IMR-90 (cell line): ENCODE data around the gene ST3GAL3. TPM values are rescaled to one million over a fixed set of nuclear protein-coding genes. Genes with fewer than 3 reads are reported as not detected.

Source experiments
- ATAC-seq: fragments of 200-7000 bp; cut with Tn5 transposase; 2 replicates; pipeline ENCODE4 v1.9.1; 2020; ENCODE audit warnings: low read depth, mild to moderate bottlenecking, moderate library complexity
- BruUV-seq: library from RNA; stranded (reverse); fragments of 400-500 nt; replicated peaks from 2 replicates; lab custom pipeline; 2021; lab: Mats Ljungman, UMichigan
- CTCF ChIA-PET: fragments of 300-600 bp; formaldehyde crosslinking; extraction: SDS; loops from one replicate; lab custom pipeline; 2021; ENCODE audit warnings: antibody characterized with exemption; lab: Yijun Ruan, JAX
- POLR2A ChIA-PET: fragments of 300-600 bp; sonication (Branson Sonifier 250); formaldehyde crosslinking; loops from one replicate; lab custom pipeline; 2022; ENCODE audit warnings: antibody characterized with exemption; ENCODE audit not compliant: unreplicated experiment; lab: Charles Lee
- DNase-seq: peaks from one replicate; pipeline ENCODE4 v3.0.0; 2013
- H2AFZ ChIP-seq: replicated peaks from 2 replicates; pipeline ENCODE3; 2013; ENCODE audit warnings: low read length, mild to moderate bottlenecking; ENCODE audit not compliant: poor library complexity
- H2AK5ac ChIP-seq: 2 replicates; pipeline ENCODE4 v1.6.1; 2013; ENCODE audit warnings: low read depth, low read length, inconsistent platforms
- H2AK9ac ChIP-seq: replicated peaks from 2 replicates; pipeline ENCODE3; 2013; ENCODE audit warnings: mild to moderate bottlenecking, low read depth, low read length, moderate library complexity; ENCODE audit not compliant: poor library complexity
- H2BK120ac ChIP-seq: 2 replicates; pipeline ENCODE4 v1.6.1; 2013; ENCODE audit warnings: low read depth, low read length, inconsistent platforms
- H2BK15ac ChIP-seq: 3 replicates; pipeline ENCODE4 v1.6.1; 2013; ENCODE audit warnings: low read depth, low read length, inconsistent platforms
- H2BK20ac ChIP-seq: 2 replicates; pipeline ENCODE4 v1.6.1; 2013; ENCODE audit warnings: low read depth, mild to moderate bottlenecking, inconsistent platforms, low read length, moderate library complexity
- H2BK5ac ChIP-seq: 2 replicates; pipeline ENCODE4 v1.6.1; 2013; ENCODE audit warnings: mild to moderate bottlenecking, low read depth, low read length, inconsistent platforms; ENCODE audit not compliant: poor library complexity, severe bottlenecking
- H3K14ac ChIP-seq: replicated peaks from 2 replicates; pipeline ENCODE4 v1.6.1; 2013; ENCODE audit warnings: low read depth, low read length, inconsistent platforms
- H3K18ac ChIP-seq: 2 replicates; pipeline ENCODE4 v1.6.1; 2013; ENCODE audit warnings: low read depth, low read length, control low read depth
- H3K23ac ChIP-seq: 2 replicates; pipeline ENCODE4 v1.6.1; 2013; ENCODE audit warnings: low read depth, low read length, inconsistent platforms
- H3K27ac ChIP-seq: 2 replicates; pipeline ENCODE4 v1.5.1; 2013; ENCODE audit warnings: mild to moderate bottlenecking, control low read depth, low read length; ENCODE audit not compliant: insufficient read depth
- H3K27me3 ChIP-seq: 2 replicates; pipeline ENCODE4 v1.6.1; 2013; ENCODE audit warnings: low read length; ENCODE audit not compliant: control insufficient read depth, insufficient read depth
- H3K36me3 ChIP-seq: 2 replicates; pipeline ENCODE4 v1.6.1; 2013; ENCODE audit warnings: low read length, mixed read lengths; ENCODE audit not compliant: control insufficient read depth, insufficient read depth
- H3K4ac ChIP-seq: 2 replicates; pipeline ENCODE4 v1.6.1; 2013; ENCODE audit warnings: low read depth, low read length, inconsistent platforms
- H3K4me1 ChIP-seq: 2 replicates; pipeline ENCODE4 v1.6.1; 2013; ENCODE audit warnings: low read length, mixed read lengths; ENCODE audit not compliant: control insufficient read depth, insufficient read depth
- H3K4me2 ChIP-seq: 2 replicates; pipeline ENCODE4 v1.6.1; 2013; ENCODE audit warnings: low read depth, mild to moderate bottlenecking, control low read depth, low read length, moderate library complexity
- H3K4me3 ChIP-seq: 2 replicates; pipeline ENCODE4 v1.5.1; 2013; ENCODE audit warnings: low read depth, mild to moderate bottlenecking, control low read depth, low read length, moderate library complexity; ENCODE audit not compliant: insufficient read depth
- H3K56ac ChIP-seq: 2 replicates; pipeline ENCODE4 v1.6.1; 2013; ENCODE audit warnings: low read length, inconsistent platforms; ENCODE audit not compliant: insufficient read depth; ENCODE audit errors: extremely low read depth
- H3K79me1 ChIP-seq, 2 experiments: 2 replicates each; pipeline ENCODE4 v1.6.1; 2013; ENCODE audit warnings: low read length in 2 of 2, inconsistent platforms in 1 of 2, low read depth in 1 of 2
- H3K9ac ChIP-seq: 2 replicates; pipeline ENCODE4 v1.6.1; 2013; ENCODE audit warnings: low read depth, low read length, control low read depth
- H3K9me1 ChIP-seq: 2 replicates; pipeline ENCODE4 v1.6.1; 2013; ENCODE audit warnings: low read length, inconsistent platforms; ENCODE audit not compliant: insufficient read depth
- H3K9me3 ChIP-seq: 2 replicates; pipeline ENCODE4 v1.6.1; 2013; ENCODE audit warnings: low read length; ENCODE audit not compliant: control insufficient read depth, insufficient read depth
- H4K20me1 ChIP-seq: 2 replicates; pipeline ENCODE4 v1.6.1; 2013; ENCODE audit warnings: low read length, inconsistent platforms; ENCODE audit not compliant: insufficient read depth
- H4K5ac ChIP-seq: 2 replicates; pipeline ENCODE4 v1.6.1; 2013; ENCODE audit warnings: mild to moderate bottlenecking, low read depth, low read length, control low read depth
- H4K8ac ChIP-seq, 2 experiments: 2 replicates each; pipeline ENCODE4 v1.6.1; 2013; ENCODE audit warnings: low read depth in 2 of 2, low read length in 2 of 2, control low read depth in 1 of 2, inconsistent platforms in 1 of 2
- H4K91ac ChIP-seq: 2 replicates; pipeline ENCODE4 v1.6.1; 2013; ENCODE audit warnings: low read depth, low read length, inconsistent platforms; ENCODE audit not compliant: insufficient read depth
- BHLHE40 ChIP-seq: fragments of 150-350 bp; IDR thresholded peaks from 2 replicates; pipeline ENCODE4 v1.6.1; 2016; ENCODE audit warnings: mild to moderate bottlenecking, low read depth, low read length
- CEBPB ChIP-seq: IDR thresholded peaks from 2 replicates; pipeline ENCODE4 v1.6.1; 2012; ENCODE audit warnings: low read depth, low read length, improper control_type of control experiment
- CHD1 ChIP-seq: IDR thresholded peaks from 2 replicates; pipeline ENCODE4 v1.6.1; 2012; ENCODE audit warnings: low read depth, low read length, improper control_type of control experiment
- CTCF ChIP-seq: conservative IDR thresholded peaks from 2 replicates; pipeline ENCODE4 v1.5.1; 2012; ENCODE audit warnings: mild to moderate bottlenecking, low read depth, low read length, improper control_type of control experiment
- ELK1 ChIP-seq: fragments of 150-350 bp; IDR thresholded peaks from 2 replicates; pipeline ENCODE4 v1.6.1; 2016; ENCODE audit warnings: low read depth, mild to moderate bottlenecking, low read length, moderate library complexity, borderline replicate concordance
- FOS ChIP-seq: fragments of 150-350 bp; IDR thresholded peaks from 2 replicates; pipeline ENCODE4 v1.6.1; 2016; ENCODE audit warnings: low read depth, low read length
- MAFK ChIP-seq: IDR thresholded peaks from 2 replicates; pipeline ENCODE4 v1.6.1; 2012; ENCODE audit warnings: low read depth, low read length, improper control_type of control experiment
- MAZ ChIP-seq: IDR thresholded peaks from 2 replicates; pipeline ENCODE4 v1.6.1; 2012; ENCODE audit warnings: low read depth, mild to moderate bottlenecking, low read length, improper control_type of control experiment, moderate library complexity, borderline replicate concordance
- MXI1 ChIP-seq: IDR thresholded peaks from 2 replicates; pipeline ENCODE4 v1.6.1; 2012; ENCODE audit warnings: low read depth, mild to moderate bottlenecking, low read length, moderate library complexity, borderline replicate concordance
- NFE2L2 ChIP-seq: fragments of 150-350 bp; IDR thresholded peaks from 2 replicates; pipeline ENCODE4 v1.6.1; 2016; ENCODE audit warnings: low read depth, mild to moderate bottlenecking, low read length
- POLR2A ChIP-seq: IDR thresholded peaks from 2 replicates; pipeline ENCODE4 v1.6.1; 2012; ENCODE audit warnings: mild to moderate bottlenecking, low read depth, low read length
- RAD21 ChIP-seq: IDR thresholded peaks from 2 replicates; pipeline ENCODE4 v1.6.1; 2012; ENCODE audit warnings: low read length, improper control_type of control experiment
- RCOR1 ChIP-seq: IDR thresholded peaks from 2 replicates; pipeline ENCODE4 v1.6.1; 2012; ENCODE audit warnings: mild to moderate bottlenecking, low read length, improper control_type of control experiment; ENCODE audit not compliant: insufficient replicate concordance
- RFX5 ChIP-seq: IDR thresholded peaks from 2 replicates; pipeline ENCODE4 v1.8.0; 2012; ENCODE audit warnings: low read depth, mild to moderate bottlenecking, low read length, moderate library complexity
- SMC3 ChIP-seq: fragments of 150-350 bp; IDR thresholded peaks from 2 replicates; pipeline ENCODE4 v1.6.1; 2016; ENCODE audit warnings: low read depth, mild to moderate bottlenecking, antibody characterized with exemption, low read length, moderate library complexity
- USF2 ChIP-seq: fragments of 150-350 bp; IDR thresholded peaks from 2 replicates; pipeline ENCODE4 v1.6.1; 2017; ENCODE audit warnings: mild to moderate bottlenecking, antibody characterized with exemption, low read length, low read depth
- WGBS, 2 experiments: methylation state at CpG; one replicate each; pipeline versions ENCODE4 v1.1.5 to v1.1.7; 2013; ENCODE audit warnings: missing lambda C conversion rate in 2 of 2; ENCODE audit not compliant: insufficient read length in 1 of 2; ENCODE audit errors: extremely low coverage in 2 of 2; 5-methylcytosine and 5-hydroxymethylcytosine counted together
- dilution Hi-C: fragments of 300-500 bp; cut with HindIII; formaldehyde crosslinking; loops from one replicate; pipeline ENCODE4 v1.14.3; 2018; ENCODE audit warnings: low sequenced_read_pairs; ENCODE audit not compliant: unreplicated experiment
- in situ Hi-C: fragments of 300-500 bp; cut with MboI; formaldehyde crosslinking; loops from 3 replicates; pipeline ENCODE4 v1.14.3; 2019; ENCODE audit warnings: low sequenced_read_pairs, inconsistent platforms, mixed read lengths
- intact Hi-C: fragments of 100-400 bp; cut with micrococcal nuclease; formaldehyde crosslinking; loops from 2 replicates; pipeline ENCODE4 v1.10.0; 2022
- polyA plus RNA-seq, 3 experiments: library from polyadenylated mRNA; depleted of rRNA; stranded (reverse); fragments of >200 nt; gene quantifications; 2 replicates each; pipeline ENCODE4 v1.2.3, GENCODE V29; 2012; ENCODE audit warnings: low replicate concordance in 1 of 3
- total RNA-seq: library from RNA; depleted of rRNA; stranded (reverse); fragments of >200 nt; gene quantifications from 2 replicates; pipeline ENCODE4 v1.2.3, GENCODE V29; 2012

The ST3GAL3 gene
- total and polyA plus RNA-seq, 2 of the 4 experiments (the other 2 are of a cell fraction) = 12.0 to 14.8 TPM

- Histone ChIP-seq H2AK9ac (no peak overlapping the region), H4K20me1 (no peaks in the 10 kb centered on the region), H2AFZ (no peak overlapping the region), H3K27ac (no peak overlapping the region), H4K91ac (no peak overlapping the region), H3K4me1 (no peaks in the 10 kb centered on the region), H2BK5ac (no peak overlapping the region), H2AK5ac (no peak overlapping the region), H3K36me3 (no peaks in the 10 kb centered on the region; the same call in 1 of the 2 replicates), H2BK120ac (no peak overlapping the region), H3K14ac (no peak overlapping the region), H3K9ac (no peak overlapping the region), H3K4me2 (no peak overlapping the region), H3K56ac (no peak overlapping the region), H3K9me1 (no peaks in the 10 kb centered on the region; the same call in 1 of the 2 replicates), H2BK20ac (no peak overlapping the region), H3K23ac (no peak overlapping the region), H3K27me3 (no peaks in the 10 kb centered on the region), H2BK15ac (no peak overlapping the region), H3K4me3 (no peak overlapping the region), H4K5ac (no peak overlapping the region), H3K4ac (no peak overlapping the region), H3K9me3 (peaks cover 7% of the 10 kb centered on the region; the same call in 1 of the 2 replicates), H4K8ac (no peak overlapping the region), H3K79me1 (peaks cover 0 to 18% of the 10 kb centered on the region in 2 experiments; a peak in 3 of 4 replicates), H3K18ac (no peak overlapping the region)
- ATAC-seq = no peak
- in situ Hi-C loops = no loop called here
- dilution Hi-C loops = no loop called here
- no CpG with 5 or more reads among the region's 2 CpGs for WGBS, 2 experiments
- TF ChIP-seq SMC3 (no peak), MXI1 (no peak), POLR2A (no peak), RCOR1 (no peak), USF2 (no peak), ELK1 (no peak), RAD21 (no peak), CEBPB (no peak), CTCF (no peak), MAZ (no peak), MAFK (no peak), RFX5 (no peak), NFE2L2 (no peak), CHD1 (no peak), BHLHE40 (no peak), FOS (no peak)
- intact Hi-C loops = no loop called here
- no peak for DNase-seq
- BruUV-seq = no TSS peak
- POLR2A ChIA-PET = no interaction called here
- CTCF ChIA-PET = interaction anchor here (0.8 kb wide), 1 partner anchor 9 kb away, joined by 3 read pairs; no protein-coding TSS in a partner anchor
These were observed 101.8 kb downstream of the ST3GAL3 start for GRCh38 chr1:43809097-43809673.
